ENCODE results near the gene TEKTIP1.

GRCh38 chr19:3586707-3587346 is 47.9 kb downstream of the TEKTIP1 start:
- TF ChIP-seq, protein P1, sequence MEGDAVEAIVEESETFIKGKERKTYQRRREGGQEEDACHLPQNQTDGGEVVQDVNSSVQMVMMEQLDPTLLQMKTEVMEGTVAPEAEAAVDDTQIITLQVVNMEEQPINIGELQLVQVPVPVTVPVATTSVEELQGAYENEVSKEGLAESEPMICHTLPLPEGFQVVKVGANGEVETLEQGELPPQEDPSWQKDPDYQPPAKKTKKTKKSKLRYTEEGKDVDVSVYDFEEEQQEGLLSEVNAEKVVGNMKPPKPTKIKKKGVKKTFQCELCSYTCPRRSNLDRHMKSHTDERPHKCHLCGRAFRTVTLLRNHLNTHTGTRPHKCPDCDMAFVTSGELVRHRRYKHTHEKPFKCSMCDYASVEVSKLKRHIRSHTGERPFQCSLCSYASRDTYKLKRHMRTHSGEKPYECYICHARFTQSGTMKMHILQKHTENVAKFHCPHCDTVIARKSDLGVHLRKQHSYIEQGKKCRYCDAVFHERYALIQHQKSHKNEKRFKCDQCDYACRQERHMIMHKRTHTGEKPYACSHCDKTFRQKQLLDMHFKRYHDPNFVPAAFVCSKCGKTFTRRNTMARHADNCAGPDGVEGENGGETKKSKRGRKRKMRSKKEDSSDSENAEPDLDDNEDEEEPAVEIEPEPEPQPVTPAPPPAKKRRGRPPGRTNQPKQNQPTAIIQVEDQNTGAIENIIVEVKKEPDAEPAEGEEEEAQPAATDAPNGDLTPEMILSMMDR (IDR thresholded peaks at IDR 0.05), result no peak
- no peak for TF ChIP-seq POLR2A (IDR thresholded peaks at IDR 0.05)
